ENCODE data around the gene AIP.
A peak's percentile ranks its signal among the peaks of the same experiment; 100 is the strongest.
"Not testable (repeated sequence)": the region's sequence is repeated elsewhere in the genome, so short reads cannot be mapped to it uniquely, and the experiment has no call there.

The AIP gene

DNA sequence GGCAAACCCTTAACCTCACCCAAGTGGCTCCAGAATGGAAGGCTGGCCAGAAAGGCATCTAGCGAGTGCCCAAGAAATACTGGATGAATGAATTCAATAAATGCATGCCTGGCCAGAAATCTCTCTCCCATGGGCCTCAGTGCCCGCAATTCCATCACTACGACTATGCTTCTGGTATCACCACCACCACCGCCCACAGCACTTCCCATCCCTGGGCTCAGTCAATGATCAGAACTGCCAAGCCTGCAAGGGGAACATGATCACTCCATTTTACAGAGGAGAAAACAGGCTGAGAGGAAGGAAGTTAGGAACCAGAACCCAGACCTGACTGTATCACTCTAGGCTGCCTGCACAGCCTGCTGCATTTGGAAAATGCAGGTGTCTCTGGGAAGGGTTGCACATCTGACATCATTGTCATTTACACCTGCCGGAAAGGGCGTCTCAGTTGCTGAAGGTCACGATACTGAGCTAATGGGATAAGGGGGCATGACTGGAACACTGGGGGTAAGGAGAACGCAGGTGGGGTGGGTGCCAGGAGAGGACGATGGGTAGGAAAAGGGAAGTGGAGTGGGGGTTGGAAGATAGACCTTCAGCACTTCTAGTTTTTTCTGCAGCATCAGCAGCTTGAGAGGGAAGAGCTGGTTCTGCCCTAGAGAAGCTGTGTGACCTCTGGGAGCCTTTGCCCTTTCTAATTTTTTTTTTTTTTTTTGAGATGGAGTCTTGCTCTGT, 33.5 kb upstream of the AIP start:
- peak; percentile 23 for DNase-seq

DNA sequence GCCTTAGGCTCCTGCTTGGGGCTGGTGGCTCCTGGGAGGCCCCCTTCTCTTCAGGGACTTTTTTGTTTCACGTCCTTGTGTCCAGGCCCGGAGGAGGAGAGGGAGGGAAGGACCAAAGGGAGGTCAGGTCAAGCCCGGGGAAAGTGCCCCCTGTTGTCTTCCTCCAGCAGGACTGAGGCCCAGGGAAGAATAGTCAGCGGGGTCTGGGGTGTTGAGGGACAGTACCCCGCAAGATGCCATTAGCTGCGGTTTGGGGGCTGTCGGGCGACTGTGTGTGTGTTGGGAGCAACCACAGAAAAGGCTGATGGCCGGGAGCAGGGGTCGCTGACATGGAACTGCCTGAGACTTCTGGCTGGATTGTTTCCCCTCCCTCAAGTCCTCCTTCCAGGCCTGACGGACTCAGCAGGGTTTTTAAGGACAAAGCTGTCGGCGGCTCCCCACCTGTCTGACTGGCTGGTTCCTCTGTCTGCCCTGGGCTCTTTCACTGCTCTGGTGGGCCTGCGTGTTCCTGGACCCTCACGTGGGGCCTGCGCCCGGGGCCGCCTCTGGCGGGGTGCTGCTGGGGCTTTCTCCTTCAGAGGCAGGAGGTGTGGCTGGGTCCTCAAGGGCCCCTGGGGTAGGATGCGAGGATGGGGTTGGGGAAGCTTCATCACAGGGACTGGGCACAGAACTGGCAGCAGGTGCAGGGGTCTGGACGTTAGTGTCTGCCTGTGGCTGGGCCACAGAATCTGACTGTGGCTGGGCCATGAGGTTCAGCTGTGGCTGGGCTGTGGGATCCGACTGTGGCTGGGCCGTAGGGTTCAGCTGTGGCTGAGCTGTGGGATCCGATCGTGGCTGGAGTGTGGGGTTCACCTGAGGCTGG, 31.8 kb upstream of the AIP start:
- no peak for DNase-seq

DNA sequence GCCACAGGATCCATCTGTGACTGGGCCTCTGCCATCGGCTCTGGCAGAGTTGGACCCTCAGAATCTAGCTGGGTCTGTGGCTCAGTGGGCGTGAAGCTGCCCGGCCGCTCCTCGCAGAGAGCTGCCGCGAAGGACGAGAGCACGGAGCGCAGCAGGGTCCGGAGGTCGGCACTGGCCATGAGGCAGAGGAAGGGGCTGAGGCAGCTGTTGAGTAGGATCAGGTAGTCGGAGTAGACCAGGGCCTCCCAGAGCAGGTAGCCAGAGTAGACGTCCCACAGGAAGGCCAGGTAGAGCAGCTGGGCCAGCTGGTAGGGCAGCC, 31.2 kb upstream of the AIP start:
- DNase-seq: no peak

GRCh38 chr11:67452141-67452952, 30.5 kb upstream of the AIP start, which contains the start of gene GPR152:
TSS of gene GPR152 (minus strand) at chr11:67452729. CDS start at chr11:67452724, 5 bp downstream.
- DNase-seq: no peak

DNA sequence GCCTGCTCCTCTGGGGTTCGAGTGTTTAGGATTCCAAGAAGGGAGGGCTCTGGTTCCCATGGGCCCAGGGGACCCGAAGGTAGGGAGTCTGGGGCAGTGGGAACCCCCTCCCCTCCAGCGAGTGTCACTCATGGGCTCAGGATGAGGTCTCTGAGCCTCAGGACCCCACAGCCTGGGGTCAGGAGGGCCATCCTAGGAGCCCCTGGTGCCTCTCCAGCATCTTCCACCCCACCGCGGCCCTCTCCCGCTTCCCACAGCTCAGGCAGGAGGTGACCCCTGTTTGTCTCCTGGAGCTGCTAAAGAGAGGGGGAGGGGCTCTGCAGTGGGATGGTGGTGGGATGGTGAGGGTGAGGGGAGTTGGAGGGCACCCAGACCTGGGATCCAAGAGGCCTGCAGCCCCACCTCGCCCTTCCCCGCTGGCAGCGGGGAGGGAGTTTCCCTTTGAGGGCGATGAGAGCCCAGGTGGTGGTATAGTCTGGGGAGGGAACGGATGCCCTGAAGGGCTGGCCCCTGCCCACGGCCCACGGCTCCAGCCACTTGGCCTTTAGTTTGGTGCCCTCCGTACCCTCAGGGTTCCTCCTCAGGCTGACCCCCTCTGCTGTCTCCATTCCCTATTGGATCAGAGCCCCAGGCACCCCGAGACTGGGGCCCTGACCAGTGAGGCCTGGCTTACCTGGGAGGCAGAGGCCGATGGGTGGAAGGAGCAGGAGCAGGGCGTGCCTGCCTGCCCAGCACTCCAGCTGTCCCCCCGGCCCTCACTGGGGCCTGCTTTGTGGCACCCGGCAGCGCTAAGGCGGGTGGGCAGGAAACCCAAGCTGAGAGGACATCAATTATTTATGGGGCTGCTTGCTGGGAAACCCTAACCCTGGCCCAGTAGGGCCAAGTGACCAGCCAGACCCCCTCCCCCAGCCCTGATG, 28.8 kb upstream of the AIP start:
- no peak for DNase-seq

GRCh38 chr11:67455054-67455453, 27.8 kb upstream of the AIP start, which contains the start of gene CABP4:
TSS of gene CABP4 (plus strand) at chr11:67455354. CDS start at chr11:67455424, 70 bp downstream.
- no peak for DNase-seq

GRCh38 chr11:67456068-67456705, 26.6 kb upstream of the AIP start:
- no peak for DNase-seq

- no peak for DNase-seq
These were observed 25.4 kb upstream of the AIP start for GRCh38 chr11:67457453-67457852.

- DNase-seq: no peak
These were observed 24.6 kb upstream of the AIP start for GRCh38 chr11:67458266-67458665.

GRCh38 chr11:67463186-67463585, 19.6 kb upstream of the AIP start:
- no peak for DNase-seq

- no peak for DNase-seq
These were observed 19.0 kb upstream of the AIP start for GRCh38 chr11:67463680-67464410.

GRCh38 chr11:67464411-67465188, 18.2 kb upstream of the AIP start:
- peak; percentile 73 for DNase-seq

DNA sequence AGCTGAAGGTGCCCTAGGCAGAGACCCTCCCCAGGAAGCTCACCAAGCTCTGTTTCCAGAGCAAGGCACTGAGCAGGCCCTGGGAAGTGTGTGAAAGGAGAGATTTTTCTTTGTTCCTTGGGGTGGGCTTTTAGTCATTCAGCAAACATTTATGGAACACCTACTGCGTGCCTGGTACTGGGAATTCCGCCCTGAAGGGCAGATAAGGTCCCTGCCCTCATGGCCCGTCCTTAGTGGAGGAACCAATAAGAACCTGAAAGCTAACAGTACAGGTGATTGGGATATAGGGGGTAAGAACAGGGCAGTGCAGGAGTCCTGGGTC, 17.7 kb upstream of the AIP start:
- no peak for DNase-seq

- DNase-seq: not testable (repeated sequence)
These were observed 17.3 kb upstream of the AIP start for GRCh38 chr11:67465530-67465929.

- DNase-seq: peak; percentile 13
These were observed 16.5 kb upstream of the AIP start for GRCh38 chr11:67466367-67466766.

GRCh38 chr11:67466962-67467771, 15.7 kb upstream of the AIP start:
- DNase-seq: no peak

DNA sequence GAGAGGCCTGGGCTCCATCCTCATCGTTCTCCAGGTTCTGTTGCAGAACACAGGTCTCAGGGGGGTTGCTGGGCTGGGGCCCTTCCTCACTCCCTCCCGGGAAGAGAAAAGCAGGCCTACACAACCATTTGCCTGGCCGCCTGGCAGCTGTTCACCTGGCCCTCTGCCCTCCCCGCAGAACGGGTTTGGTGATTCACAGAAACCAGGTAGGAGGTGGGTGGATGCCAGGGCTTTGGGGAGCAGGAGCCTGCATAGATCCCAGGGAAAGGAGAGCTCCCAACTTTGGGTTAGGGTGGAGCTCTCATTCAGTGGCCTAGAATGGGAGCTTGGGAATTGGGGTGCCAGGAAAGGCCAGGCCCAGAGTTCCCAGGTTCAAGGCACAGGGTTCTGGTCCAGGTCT, 14.8 kb upstream of the AIP start:
- no peak for DNase-seq

DNA sequence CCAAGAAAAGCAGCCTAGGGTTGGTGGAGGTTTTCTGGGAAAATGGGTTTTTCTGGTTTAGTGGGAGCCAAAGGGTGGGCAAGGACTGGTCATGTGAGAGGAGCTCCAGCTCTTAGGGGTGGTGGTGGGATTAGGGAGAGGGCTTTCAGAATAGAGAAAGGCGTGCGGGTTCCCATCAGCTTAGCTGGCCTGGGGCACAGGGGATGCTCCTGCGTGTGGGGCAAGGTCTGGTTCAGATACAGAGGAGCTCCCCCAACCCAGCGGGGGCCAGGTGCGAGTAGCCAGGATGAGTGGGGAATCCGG, 14.4 kb upstream of the AIP start:
- DNase-seq: no peak

- DNase-seq: peak; percentile 94
These were observed 13.9 kb upstream of the AIP start, which contains the start of gene TMEM134 for GRCh38 chr11:67468759-67469507. TSS of gene TMEM134 (minus strand) at chr11:67469251. CDS start at chr11:67469192, 59 bp downstream.
